Mucosa of descending colon (tissue), 3 donors: ENCODE measurements around the gene ARHGAP36. TPM values are rescaled to one million over a fixed set of nuclear protein-coding genes. Genes with fewer than 3 reads are reported as not detected.

Experiments
- ATAC-seq: fragments of 200-7000 bp; cut with Tn5 transposase; one replicate; pipeline ENCODE4 v1.9.1; 2020; ENCODE audit warnings: mild to moderate bottlenecking, moderate library complexity
- DNase-seq, 3 donors: peaks; one replicate each; pipeline ENCODE4 v3.0.0-alpha.2; 2020
- H3K36me3 ChIP-seq: fragments of 200-600 bp; one replicate; pipeline ENCODE4 v1.8.0; 2021; ENCODE audit warnings: low read depth, mild to moderate bottlenecking
- H3K4me1 ChIP-seq: fragments of 200-600 bp; one replicate; pipeline ENCODE4 v1.8.0; 2021; ENCODE audit warnings: low read depth, mild to moderate bottlenecking
- H3K4me3 ChIP-seq: fragments of 200-600 bp; one replicate; pipeline ENCODE4 v1.8.0; 2021; ENCODE audit warnings: mild to moderate bottlenecking
- H3K9me3 ChIP-seq: fragments of 200-600 bp; one replicate; pipeline ENCODE4 v1.8.0; 2021; ENCODE audit warnings: mild to moderate bottlenecking
- intact Hi-C, 2 donors: fragments of 100-400 bp; cut with DNase I in 1 of 2; cut with micrococcal nuclease in 1 of 2; formaldehyde crosslinking; loops; one replicate each; pipeline versions ENCODE4 v1.11.0 to v1.11.1; 2022; cut with DNase I, micrococcal nuclease
- total RNA-seq, 3 donors: library from RNA; stranded (reverse); fragmentation: NEBNext Ultra II Directional in 2 of 3; extraction: Animal tissue kit (Norgen Biotek cat#: 25700) in 2 of 3; gene quantifications; one replicate each; pipeline versions ENCODE4 v1.2.1 to v1.2.4, GENCODE V29; 2021 to 2023
- TF ChIP-seq, protein P1 (sequence below): fragments of 200-600 bp; IDR thresholded peaks from one replicate; pipeline ENCODE4 v1.8.0; 2022; ENCODE audit warnings: antibody characterized with exemption, mild to moderate bottlenecking
- donor health status: DM: no; HTN: no; CAD: no; lungs with moderate emphysema.
- donor health status: DM: no; HTN: no; CAD: no.
- donor health status: DM: no; HTN: yes; CAD: no.

The ARHGAP36 gene
- total RNA-seq, 3 donors from 2014 or later: 0.19 to 0.96 TPM; not detected in 1

DNA sequence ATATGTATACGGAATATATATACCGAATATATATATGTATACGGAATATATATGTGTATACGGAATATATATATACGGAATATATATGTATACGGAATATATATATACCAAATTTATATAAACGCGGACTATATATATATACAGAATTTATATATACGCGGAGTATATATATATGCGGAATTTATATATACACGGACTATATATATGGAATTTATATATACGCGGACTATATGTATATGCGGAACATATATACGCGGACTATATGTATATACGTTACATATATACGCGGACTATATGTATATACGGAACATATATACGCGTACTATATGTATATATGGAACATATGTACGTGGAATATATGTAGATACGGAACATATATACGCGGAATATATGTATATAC is 78.6 kb downstream of the ARHGAP36 start:
- Histone ChIP-seq H3K4me1 (no peaks in the 10 kb centered on the region), H3K9me3 (no peaks in the 10 kb centered on the region), H3K4me3 (no peak overlapping the region), H3K36me3 (no peaks in the 10 kb centered on the region)
- intact Hi-C loops: no loop called here
- no peak for ATAC-seq
- TF ChIP-seq, protein P1, sequence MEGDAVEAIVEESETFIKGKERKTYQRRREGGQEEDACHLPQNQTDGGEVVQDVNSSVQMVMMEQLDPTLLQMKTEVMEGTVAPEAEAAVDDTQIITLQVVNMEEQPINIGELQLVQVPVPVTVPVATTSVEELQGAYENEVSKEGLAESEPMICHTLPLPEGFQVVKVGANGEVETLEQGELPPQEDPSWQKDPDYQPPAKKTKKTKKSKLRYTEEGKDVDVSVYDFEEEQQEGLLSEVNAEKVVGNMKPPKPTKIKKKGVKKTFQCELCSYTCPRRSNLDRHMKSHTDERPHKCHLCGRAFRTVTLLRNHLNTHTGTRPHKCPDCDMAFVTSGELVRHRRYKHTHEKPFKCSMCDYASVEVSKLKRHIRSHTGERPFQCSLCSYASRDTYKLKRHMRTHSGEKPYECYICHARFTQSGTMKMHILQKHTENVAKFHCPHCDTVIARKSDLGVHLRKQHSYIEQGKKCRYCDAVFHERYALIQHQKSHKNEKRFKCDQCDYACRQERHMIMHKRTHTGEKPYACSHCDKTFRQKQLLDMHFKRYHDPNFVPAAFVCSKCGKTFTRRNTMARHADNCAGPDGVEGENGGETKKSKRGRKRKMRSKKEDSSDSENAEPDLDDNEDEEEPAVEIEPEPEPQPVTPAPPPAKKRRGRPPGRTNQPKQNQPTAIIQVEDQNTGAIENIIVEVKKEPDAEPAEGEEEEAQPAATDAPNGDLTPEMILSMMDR: no peak
- DNase-seq: no peak

DNA sequence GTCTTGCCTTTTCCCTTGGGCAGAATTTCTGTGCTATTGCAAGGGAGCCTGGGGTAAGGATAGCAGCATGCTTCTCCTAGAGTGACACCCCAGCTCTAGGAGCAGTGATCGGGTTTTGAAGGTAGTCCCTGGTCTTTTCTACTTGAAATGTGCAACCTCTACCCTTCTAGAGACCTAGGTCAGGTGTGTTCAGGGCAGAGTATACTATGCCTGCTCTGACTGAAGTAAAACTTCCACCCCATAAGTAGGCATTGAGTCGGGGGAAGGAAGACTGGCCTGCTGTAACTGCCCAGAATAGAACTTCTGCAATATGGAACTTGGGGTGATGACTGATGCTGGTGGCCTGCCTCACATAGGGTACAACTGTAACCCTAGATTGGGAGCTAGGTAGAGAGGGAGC is 80.9 kb downstream of the ARHGAP36 start:
- ATAC-seq: no peak
- no peak overlapping the region for H3K4me3 ChIP-seq
- no peaks in the 10 kb centered on the region for H3K4me1 ChIP-seq
- H3K9me3 ChIP-seq: no peaks in the 10 kb centered on the region
- intact Hi-C loops: no loop called here
- TF ChIP-seq, protein P1: no peak
- no peak for DNase-seq
- H3K36me3 ChIP-seq: no peaks in the 10 kb centered on the region

Other genes starting within 250 kb of the ARHGAP36 start
- 10 to 100 TPM in 2 of 3 donors, 1 to 10 TPM in 1; 8.2 to 19.9 (median 11.5) TPM for gene ENOX2, start 155.1 kb upstream of the ARHGAP36 start, total RNA-seq
- under 1 TPM in 2 of 3 donors, not detected in 1; 0.12 to 0.66 TPM for gene IGSF1, start 231.0 kb downstream of the ARHGAP36 start, total RNA-seq